GM18499 (cell line): ENCODE measurements around the gene NGEF.

Experiments
- ATAC-seq: cut with Tn5 transposase; IDR thresholded peaks from one replicate; pipeline ENCODE4 v1.9.1; 2021; ENCODE audit warnings: moderate number of reproducible peaks; ENCODE audit not compliant: insufficient read depth, unreplicated experiment

Gene NGEF

GRCh38 chr2:232875256-232876121, 137.6 kb downstream of the NGEF start:
- no peak for ATAC-seq

- ATAC-seq = no peak
These were observed 138.3 kb downstream of the NGEF start for GRCh38 chr2:232874677-232875223.

GRCh38 chr2:232873909-232874641, 139.0 kb downstream of the NGEF start:
- no peak for ATAC-seq

- no peak for ATAC-seq
These were observed 139.7 kb downstream of the NGEF start for GRCh38 chr2:232873292-232873908.

- no peak for ATAC-seq
These were observed 140.2 kb downstream of the NGEF start for GRCh38 chr2:232872826-232873225.

- no peak for ATAC-seq
These were observed 141.0 kb downstream of the NGEF start for GRCh38 chr2:232871835-232872736.

- ATAC-seq = no peak
These were observed 141.6 kb downstream of the NGEF start for GRCh38 chr2:232871418-232871834.

- no peak for ATAC-seq
These were observed 142.2 kb downstream of the NGEF start for GRCh38 chr2:232870766-232871371.

- no peak for ATAC-seq
These were observed 142.9 kb downstream of the NGEF start, which contains the start of gene SNORC for GRCh38 chr2:232870018-232870765. Gene SNORC (plus strand): TSS chr2:232870264. CDS start chr2:232870342, 78 bp downstream.

- ATAC-seq = no peak
These were observed 143.7 kb downstream of the NGEF start for GRCh38 chr2:232869138-232870017.

- ATAC-seq = no peak
These were observed 147.0 kb downstream of the NGEF start for GRCh38 chr2:232866104-232866503.

- ATAC-seq = no peak
These were observed 147.9 kb downstream of the NGEF start for GRCh38 chr2:232865165-232865564.

- ATAC-seq = no peak
These were observed 149.1 kb downstream of the NGEF start for GRCh38 chr2:232863996-232864395.

GRCh38 chr2:232861353-232861752, 151.7 kb downstream of the NGEF start:
- ATAC-seq = no peak

- ATAC-seq = no peak
These were observed 152.3 kb downstream of the NGEF start for GRCh38 chr2:232860593-232861241.

GRCh38 chr2:232859385-232859916, 153.6 kb downstream of the NGEF start:
- no peak for ATAC-seq

- ATAC-seq = no peak
These were observed 155.9 kb downstream of the NGEF start for GRCh38 chr2:232857158-232857563.
